ENCODE results near the gene ZNF563. TPM values are rescaled to one million over a fixed set of nuclear protein-coding genes. Genes with fewer than 3 reads are reported as not detected.
"Not testable (repeated sequence)": the region's sequence is repeated elsewhere in the genome, so short reads cannot be mapped to it uniquely, and the experiment has no call there.

Gene ZNF563
- total RNA-seq, 4 donors from 2014 or later = 1.6 to 7.6 (median 5.5) TPM

DNA sequence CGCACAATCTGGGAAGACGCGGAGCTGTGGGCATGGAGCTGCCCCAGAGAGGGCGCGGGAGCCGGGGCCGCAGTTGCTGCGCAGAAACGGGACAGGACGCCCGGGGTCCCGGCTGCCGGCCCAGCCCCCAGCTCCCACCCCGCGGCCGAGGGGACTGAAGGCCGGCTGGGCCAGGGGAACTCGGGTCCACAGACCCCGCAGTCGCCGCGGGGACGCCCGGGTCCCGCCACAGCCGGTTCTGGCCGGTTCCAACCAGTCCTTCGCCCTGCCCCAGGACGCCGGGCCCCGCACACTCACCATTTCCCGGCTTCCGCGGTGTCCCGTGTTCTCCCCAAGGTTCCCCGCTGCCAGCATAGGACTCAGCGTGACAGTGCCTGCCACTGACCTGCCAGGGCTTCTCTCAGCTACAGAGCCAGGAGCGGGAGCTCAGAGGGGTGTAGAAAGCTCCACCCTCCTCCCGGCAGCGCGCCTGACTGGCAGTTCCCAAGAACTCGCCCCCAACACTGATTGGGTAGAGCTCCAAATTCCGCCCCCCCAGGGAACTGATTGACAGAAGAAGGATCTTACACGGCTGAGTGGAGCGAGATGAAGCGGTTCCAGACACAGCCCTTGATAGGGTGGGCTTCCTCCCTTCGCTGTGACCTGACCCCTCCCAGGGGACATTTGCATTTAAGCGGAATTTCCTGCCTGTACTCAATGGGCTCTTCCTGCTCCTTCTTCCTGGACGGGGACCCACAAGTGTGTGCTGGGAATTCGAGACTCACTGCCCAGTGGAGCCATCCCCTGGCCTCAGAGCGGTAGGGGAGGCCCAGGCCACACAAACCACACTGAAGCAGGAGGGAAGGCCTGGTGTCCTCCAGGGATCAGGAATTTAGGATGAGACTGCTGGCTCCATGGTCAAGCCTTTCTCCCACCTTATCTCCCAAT, 32.1 kb upstream of the ZNF563 start, which contains the start of gene ZNF442:
TSS of gene ZNF442 (minus strand) at position 448 of the 927 bp plus-strand sequence. CDS start 2,052 bp downstream, outside the sequence.
- Histone ChIP-seq H3K36me3 (no peaks in the 10 kb centered on the region), H3K27me3 (no peaks in the 10 kb centered on the region), H3K9me3 (no peaks in the 10 kb centered on the region), H3K4me1 (peaks cover 0 to 22% (median 5%) of the 10 kb centered on the region in 3 donors), H3K27ac (peak within 1 kb of the TSS; percentile 70 to 96 (median 94)), H3K4me3 (peak within 1 kb of the TSS; percentile 67 to 96)
- WGBS, 2 donors (ENCODE audit: low coverage in 1 of 2) = 0% methylated on average over 4 of the region's 51 CpGs
- TF ChIP-seq POLR2A (IDR thresholded peaks at IDR 0.05) (peak; percentile 64 to 69), EP300 (IDR thresholded peaks at IDR 0.05) (no peak), POLR2AphosphoS5 (IDR thresholded peaks at IDR 0.05) (peak; percentile 70)
- TF ChIP-seq, protein P1, sequence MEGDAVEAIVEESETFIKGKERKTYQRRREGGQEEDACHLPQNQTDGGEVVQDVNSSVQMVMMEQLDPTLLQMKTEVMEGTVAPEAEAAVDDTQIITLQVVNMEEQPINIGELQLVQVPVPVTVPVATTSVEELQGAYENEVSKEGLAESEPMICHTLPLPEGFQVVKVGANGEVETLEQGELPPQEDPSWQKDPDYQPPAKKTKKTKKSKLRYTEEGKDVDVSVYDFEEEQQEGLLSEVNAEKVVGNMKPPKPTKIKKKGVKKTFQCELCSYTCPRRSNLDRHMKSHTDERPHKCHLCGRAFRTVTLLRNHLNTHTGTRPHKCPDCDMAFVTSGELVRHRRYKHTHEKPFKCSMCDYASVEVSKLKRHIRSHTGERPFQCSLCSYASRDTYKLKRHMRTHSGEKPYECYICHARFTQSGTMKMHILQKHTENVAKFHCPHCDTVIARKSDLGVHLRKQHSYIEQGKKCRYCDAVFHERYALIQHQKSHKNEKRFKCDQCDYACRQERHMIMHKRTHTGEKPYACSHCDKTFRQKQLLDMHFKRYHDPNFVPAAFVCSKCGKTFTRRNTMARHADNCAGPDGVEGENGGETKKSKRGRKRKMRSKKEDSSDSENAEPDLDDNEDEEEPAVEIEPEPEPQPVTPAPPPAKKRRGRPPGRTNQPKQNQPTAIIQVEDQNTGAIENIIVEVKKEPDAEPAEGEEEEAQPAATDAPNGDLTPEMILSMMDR (IDR thresholded peaks at IDR 0.05) = peak; percentile 54 to 83 (median 76)
- peak; percentile 99 for ATAC-seq

DNA sequence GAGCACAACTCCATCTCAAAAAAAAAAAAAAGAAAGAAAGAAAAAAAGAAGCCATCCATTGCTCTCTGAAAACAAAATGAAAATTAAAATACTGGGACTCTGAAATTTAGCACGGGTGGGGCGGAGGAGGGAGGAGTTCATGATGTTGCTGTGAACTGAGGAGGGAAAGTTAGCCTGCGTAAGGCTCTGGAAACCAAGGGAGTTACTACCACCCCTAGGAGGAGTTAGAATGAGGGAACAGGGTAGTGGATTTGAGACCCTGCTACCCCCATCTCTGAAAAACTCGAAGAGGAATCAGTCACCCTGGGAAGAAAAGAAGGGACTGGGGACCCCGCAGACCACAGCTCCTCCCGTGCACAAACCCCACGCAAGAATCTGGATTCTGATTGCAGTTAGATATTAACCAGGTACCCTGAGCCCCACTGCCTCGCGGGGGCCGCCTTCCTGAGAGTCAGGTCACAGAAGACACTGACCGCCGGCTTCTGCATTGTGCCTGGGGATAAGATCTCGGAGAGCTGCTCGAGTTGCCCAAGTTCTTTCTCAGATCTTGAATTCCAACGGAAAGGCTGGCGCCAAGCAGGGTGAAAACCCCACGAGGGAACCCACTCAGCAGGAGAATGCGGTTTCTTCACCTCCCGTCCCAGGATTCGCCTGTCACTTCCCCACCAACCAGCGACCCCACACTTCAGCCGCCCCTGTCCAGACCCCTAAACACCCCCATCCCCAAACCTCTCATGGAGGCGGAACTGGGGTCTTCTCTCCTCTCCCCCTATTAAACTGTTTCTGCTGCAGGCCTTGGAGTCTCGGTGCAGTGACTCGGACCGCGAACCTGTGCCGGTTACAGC, 31.2 kb upstream of the ZNF563 start:
- no peak for ATAC-seq
- Histone ChIP-seq H3K27me3 (no peaks in the 10 kb centered on the region), H3K9me3 (no peaks in the 10 kb centered on the region), H3K4me3 (peak overlapping the region; percentile 67 to 96), H3K4me1 (peaks cover 0 to 22% (median 5%) of the 10 kb centered on the region in 3 donors), H3K27ac (peak overlapping the region; percentile 70 to 96 (median 94)), H3K36me3 (no peaks in the 10 kb centered on the region)
- TF ChIP-seq POLR2AphosphoS5 (IDR thresholded peaks at IDR 0.05) = no peak
- TF ChIP-seq, protein P1 (IDR thresholded peaks at IDR 0.05) = no peak
- TF ChIP-seq EP300 (IDR thresholded peaks at IDR 0.05) = no peak
- TF ChIP-seq POLR2A (IDR thresholded peaks at IDR 0.05) = no peak
- 1 to 5% methylated on average over 9 to 12 of the region's 28 CpGs for WGBS, 2 donors (ENCODE audit: low coverage in 1 of 2)

GRCh38 chr19:12362236-12362635, 28.8 kb upstream of the ZNF563 start:
- not testable (repeated sequence) for H3K27me3 ChIP-seq, H3K4me3 ChIP-seq, H3K27ac ChIP-seq, H3K9me3 ChIP-seq, ATAC-seq, H3K36me3 ChIP-seq
- peaks cover 0 to 22% (median 5%) of the 10 kb centered on the region in 3 donors for H3K4me1 ChIP-seq
- no CpG with 5 or more reads among the region's 30 CpGs for WGBS, 2 donors (ENCODE audit: low coverage in 1 of 2)

GRCh38 chr19:12353375-12353774, 19.9 kb upstream of the ZNF563 start:
- no peak overlapping the region for H3K4me3 ChIP-seq
- H3K27me3 ChIP-seq = no peaks in the 10 kb centered on the region
- H3K27ac ChIP-seq = no peak overlapping the region
- H3K36me3 ChIP-seq = peaks cover 6 to 36% of the 10 kb centered on the region in 2 donors
- WGBS, 2 donors (ENCODE audit: low coverage in 1 of 2) = 94 to 97% methylated on average over 4 of the region's 4 CpGs
- no peaks in the 10 kb centered on the region for H3K4me1 ChIP-seq
- H3K9me3 ChIP-seq = peaks cover 0 to 58% (median 0%) of the 10 kb centered on the region in 3 donors
- TF ChIP-seq POLR2A (IDR thresholded peaks at IDR 0.05) (no peak), POLR2AphosphoS5 (IDR thresholded peaks at IDR 0.05) (no peak), EP300 (IDR thresholded peaks at IDR 0.05) (no peak)
- TF ChIP-seq, protein P1 (IDR thresholded peaks at IDR 0.05) = no peak
- ATAC-seq = no peak

DNA sequence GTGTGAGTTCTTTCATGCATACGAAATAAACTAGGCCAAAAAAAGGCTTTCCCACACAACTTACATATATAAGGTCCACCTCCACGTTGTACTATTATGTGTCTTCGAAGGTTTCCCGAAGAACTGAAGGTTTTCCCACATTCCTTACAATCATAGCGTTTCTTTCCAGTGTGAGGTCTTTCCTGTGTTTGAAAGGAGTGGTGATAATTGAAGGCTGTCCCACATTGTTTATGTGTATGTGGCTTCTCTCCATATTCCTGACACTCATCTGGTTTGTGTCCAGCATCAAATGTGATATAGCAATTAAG, 17.4 kb upstream of the ZNF563 start:
- Histone ChIP-seq H3K27me3 (no peaks in the 10 kb centered on the region), H3K36me3 (peaks cover 6 to 36% of the 10 kb centered on the region in 2 donors), H3K4me1 (no peaks in the 10 kb centered on the region), H3K27ac (no peak overlapping the region), H3K4me3 (no peak overlapping the region), H3K9me3 (peaks cover 0 to 75% (median 0%) of the 10 kb centered on the region in 3 donors)
- 93 to 100% methylated on average over 3 to 5 of the region's 5 CpGs for WGBS, 2 donors (ENCODE audit: low coverage in 1 of 2)
- no peak for TF ChIP-seq POLR2A (IDR thresholded peaks at IDR 0.05)
- no peak for ATAC-seq

Data from gastroesophageal sphincter (tissue), 4 donors.